GM21825 (cell line): ENCODE results near the gene CMTR2.
"Not testable (repeated sequence)": the region's sequence is repeated elsewhere in the genome, so short reads cannot be mapped to it uniquely, and the experiment has no call there.

Experiments
- ATAC-seq: cut with Tn5 transposase; IDR thresholded peaks from one replicate; pipeline ENCODE4 v1.9.1; 2021; ENCODE audit warnings: mild to moderate bottlenecking, moderate library complexity; ENCODE audit not compliant: unreplicated experiment

The CMTR2 gene, protein sequence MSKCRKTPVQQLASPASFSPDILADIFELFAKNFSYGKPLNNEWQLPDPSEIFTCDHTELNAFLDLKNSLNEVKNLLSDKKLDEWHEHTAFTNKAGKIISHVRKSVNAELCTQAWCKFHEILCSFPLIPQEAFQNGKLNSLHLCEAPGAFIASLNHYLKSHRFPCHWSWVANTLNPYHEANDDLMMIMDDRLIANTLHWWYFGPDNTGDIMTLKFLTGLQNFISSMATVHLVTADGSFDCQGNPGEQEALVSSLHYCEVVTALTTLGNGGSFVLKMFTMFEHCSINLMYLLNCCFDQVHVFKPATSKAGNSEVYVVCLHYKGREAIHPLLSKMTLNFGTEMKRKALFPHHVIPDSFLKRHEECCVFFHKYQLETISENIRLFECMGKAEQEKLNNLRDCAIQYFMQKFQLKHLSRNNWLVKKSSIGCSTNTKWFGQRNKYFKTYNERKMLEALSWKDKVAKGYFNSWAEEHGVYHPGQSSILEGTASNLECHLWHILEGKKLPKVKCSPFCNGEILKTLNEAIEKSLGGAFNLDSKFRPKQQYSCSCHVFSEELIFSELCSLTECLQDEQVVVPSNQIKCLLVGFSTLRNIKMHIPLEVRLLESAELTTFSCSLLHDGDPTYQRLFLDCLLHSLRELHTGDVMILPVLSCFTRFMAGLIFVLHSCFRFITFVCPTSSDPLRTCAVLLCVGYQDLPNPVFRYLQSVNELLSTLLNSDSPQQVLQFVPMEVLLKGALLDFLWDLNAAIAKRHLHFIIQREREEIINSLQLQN

DNA sequence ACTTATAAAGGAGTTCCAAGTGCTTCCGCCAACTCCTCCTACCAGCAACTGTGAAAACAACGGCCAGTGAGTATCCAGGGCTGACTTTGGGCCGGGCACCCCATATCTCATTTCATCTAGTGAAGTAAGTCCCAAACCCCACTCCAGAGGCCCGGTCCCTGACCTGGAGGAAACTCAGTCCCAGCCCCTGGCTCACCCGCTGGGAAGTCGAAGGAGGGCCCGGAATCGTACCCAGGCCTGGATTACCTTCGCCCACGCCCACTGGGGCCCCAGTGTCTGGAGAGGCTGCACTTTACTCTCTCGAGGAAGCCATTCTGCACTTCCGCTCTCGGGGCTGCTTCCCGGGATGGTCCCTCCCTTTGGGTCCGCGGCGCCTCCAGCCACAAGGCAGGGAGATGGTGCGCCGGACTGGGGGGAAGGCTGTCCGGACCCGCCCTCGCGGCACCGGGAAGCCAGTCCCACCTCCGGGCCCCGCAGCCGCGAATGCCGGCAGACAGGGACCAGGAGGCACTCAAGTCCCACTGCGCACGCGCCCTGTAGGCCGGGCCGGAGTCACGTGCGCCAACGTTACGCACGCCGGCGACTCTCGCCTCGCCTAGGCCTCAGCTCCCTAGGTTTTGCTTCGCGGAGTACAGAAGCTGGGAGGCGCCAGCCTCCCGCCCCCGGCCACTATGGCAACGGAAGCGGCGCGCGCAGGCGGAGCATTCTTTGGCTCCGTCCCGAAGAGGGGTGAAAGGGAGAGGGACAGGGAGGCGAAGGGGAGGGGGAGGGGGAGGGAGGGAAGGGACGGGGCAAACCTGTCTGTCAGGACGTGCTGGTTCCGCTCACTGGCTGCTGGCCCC, at the start of gene CMTR2:
CMTR2 (minus strand) TSS at position 513 of the 842 bp plus-strand sequence. CDS start 3,482 bp downstream, outside the sequence.
- peak; percentile 92 for ATAC-seq

DNA sequence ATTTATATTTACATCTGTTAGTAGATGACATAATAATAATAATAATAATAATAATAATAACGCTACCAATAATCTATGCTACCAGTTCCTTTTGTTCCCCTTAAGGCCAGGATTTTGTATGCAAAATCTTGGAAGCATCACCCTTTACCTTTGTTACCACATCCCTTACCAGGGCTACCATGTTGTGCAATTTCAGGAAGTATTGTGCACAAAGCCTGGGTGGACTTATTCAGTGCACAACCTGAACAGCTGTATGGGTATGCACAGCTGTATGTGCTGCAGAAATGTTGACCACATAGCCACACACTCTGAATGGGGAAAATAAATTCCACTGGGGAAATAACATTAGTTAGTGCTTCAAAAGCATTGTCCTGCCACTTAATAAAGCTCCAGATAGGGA, 49.4 kb upstream of the CMTR2 start:
- no peak for ATAC-seq

DNA sequence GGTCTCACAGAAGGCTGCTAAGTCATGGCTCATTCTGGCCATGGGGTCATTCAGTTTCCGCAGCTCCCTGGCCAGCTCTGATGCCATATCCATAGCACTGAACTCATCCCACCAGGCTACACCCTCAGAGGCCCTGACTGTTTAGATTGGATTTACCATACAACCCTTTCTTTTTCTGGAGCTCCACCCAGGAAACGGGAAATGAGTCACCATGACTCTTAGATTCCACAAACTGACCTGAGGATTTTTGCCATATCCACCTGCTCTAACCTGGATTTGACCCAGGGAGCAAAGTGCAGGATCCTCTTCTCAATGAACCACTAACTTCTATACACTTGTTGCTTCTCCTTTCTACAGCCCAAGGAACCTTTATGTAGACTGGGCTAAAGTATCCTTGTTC, 49.0 kb upstream of the CMTR2 start:
- no peak for ATAC-seq

DNA sequence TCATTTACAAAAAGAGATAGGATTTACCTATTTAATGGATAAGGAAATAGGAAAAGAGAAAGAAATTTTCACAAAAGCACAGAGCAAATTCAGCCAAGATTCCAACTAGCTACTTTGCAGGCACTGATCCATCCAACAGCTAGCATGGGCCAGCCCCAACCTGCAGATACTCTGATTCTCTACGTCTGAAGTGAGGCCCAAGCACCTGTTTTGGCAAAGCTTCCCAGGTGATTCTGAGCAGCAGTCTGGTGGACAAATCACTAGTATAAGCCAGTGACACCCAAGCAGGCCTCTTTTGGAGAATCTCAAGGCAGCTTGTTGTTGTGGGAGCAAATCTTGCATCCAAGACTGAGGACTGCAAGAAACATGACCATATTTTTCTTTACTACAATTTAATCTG, 48.4 kb upstream of the CMTR2 start:
- no peak for ATAC-seq

DNA sequence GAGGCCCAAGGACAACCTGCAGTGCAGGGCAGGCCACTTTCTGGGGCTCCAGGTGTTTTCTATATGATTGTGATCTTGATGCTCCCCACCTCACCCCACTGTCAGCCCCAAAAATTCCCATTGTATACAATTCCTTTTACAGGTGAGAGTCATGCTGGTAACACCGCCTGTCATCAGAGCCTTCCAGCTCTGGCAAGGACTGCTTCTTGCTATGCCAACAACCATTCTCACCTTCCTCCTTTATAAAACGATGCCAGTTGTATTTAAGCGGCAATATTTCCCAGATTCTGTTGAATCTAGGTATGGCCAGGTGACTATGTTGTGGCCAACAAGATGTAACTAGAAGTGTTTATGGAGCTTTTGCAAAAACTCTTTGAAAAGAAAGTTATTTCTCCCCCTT, 38.9 kb upstream of the CMTR2 start:
- ATAC-seq, result no peak

DNA sequence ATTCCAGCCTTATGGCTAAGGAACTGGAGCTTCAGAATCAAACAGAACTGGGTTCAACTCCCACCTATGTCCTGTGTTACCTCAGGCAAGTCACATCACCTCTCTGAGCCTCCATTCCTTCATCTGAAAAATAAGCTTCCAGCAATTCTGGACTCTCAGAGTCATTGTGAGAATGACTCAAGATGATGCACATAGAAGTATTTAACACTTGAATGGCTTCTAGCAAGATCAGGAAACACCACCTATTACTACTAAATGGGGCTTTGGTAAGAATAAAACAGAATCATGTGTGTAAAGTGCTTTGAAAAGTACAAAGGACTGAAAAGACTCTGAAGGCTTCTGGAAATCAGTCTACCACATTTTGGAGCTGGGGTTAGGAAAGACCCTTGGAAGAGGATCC, 38.5 kb upstream of the CMTR2 start:
- no peak for ATAC-seq

DNA sequence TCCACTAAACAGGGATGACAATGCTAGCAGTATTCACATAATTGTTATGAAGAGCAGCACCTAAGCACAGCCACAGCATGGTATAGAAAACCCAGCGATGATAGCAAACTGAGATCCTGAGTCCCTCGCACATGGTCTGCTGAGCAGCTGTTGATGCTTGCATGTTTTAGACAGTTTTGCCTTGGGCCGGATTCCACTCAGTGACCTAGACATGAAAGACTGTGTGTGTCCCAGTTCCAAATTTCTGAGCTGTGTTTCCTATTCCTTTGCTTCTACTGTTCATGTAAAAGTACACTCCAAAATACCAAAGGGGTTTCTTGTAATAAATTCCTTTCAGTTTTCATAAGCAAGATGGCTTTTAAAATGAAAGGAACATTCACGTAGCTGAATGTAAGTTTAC, 30.8 kb upstream of the CMTR2 start:
- ATAC-seq, result no peak

DNA sequence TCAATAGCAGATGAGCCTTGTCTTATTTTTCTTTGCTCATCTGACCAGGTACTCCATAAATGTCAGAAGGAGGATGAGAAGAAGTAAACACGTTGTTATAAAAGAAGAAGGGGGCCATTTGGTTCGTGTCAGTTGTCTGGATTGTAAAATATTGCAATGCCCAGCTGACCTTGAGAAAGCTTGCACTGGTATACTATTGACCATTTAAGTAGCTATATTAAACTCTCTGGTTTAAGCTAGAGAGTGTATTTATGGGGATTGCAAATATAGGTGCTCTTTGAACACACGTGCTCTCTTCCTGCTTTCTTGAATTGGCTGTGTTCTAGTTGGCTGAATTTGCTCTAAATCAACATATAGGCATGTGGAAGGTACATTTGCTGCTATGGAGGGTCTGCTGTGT, 26.1 kb upstream of the CMTR2 start:
- ATAC-seq, result no peak

DNA sequence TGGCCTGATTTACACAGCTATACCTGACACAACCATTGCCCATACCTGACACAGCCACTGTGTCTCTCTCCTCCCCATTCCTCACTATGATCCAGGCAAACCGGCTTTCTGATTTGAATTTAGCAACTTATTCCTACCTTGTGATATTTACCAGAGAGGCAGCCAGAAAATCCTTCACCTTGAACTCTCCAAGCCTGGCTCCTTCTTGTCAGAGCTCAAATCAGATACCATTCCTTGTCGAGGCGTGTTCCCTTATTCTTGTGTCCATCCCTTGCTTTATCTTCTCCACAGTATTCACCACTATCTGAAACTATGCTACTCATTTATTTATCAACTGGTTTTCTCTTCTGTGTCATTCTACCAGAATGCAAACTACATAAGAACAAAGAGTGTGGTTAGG, 24.4 kb upstream of the CMTR2 start:
- ATAC-seq, result not testable (repeated sequence)

DNA sequence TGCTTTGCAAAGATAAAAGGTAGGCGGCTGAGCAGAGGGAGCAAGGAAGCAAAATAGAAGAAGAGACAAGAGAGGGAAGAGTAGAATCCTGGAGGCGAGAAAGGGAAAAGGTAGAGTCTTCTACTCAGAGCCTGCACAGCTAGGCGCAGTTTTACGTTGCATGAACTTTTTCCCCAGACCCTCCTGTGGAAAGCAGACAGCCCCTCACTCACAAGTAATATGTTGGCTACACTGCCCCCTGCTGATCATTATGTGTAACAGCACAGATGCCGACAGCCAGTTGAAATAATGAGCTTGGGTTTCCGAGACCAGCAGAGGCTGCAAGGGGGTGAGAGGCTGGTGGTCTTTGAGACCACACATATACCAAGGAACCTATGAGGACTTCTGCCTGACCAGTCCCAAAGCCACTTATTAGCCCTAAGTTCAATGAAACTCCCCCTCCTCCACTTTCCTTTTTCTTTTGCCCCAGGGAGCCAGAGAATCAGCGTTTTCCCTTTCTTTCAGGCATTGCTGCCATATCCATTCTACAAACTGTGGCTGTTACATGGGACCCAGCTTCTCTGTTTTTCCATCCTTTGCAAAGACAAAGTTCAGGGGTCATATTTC, 22.5 kb upstream of the CMTR2 start:
- no peak for ATAC-seq

DNA sequence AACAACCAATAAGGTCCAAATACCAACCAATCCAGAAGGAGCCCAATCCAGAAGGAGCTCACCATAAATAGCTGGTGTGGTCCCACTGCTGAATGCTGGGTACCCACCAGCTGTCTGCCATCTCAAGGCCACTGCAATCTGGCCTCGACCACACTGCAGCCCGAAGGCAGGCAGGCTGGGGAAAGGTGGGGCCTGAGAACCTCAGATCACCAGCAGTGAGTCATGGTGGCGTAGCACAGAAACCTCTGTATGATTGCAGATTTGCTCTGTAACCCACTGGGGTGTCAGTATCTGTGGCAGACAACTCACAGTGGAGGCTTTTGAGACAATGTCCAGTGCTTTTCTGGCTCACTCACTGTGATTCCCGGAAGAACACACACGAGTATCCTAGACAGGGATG, 14.7 kb upstream of the CMTR2 start:
- ATAC-seq, result no peak

DNA sequence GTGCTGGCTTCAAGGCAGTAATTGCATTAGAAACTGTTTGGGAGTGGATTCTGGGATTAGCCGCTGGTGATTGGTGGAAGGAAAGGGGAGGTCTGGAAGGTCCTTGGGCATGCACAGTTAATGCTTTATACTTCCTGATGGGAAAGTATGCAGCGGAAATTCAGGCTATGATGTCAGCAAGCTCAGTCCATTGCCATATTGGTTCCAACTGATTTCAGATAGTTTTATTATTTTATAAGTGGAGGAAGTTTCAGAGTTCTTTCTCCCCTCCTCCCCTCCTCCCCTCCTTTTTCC, 8.1 kb upstream of the CMTR2 start:
- ATAC-seq, result no peak

DNA sequence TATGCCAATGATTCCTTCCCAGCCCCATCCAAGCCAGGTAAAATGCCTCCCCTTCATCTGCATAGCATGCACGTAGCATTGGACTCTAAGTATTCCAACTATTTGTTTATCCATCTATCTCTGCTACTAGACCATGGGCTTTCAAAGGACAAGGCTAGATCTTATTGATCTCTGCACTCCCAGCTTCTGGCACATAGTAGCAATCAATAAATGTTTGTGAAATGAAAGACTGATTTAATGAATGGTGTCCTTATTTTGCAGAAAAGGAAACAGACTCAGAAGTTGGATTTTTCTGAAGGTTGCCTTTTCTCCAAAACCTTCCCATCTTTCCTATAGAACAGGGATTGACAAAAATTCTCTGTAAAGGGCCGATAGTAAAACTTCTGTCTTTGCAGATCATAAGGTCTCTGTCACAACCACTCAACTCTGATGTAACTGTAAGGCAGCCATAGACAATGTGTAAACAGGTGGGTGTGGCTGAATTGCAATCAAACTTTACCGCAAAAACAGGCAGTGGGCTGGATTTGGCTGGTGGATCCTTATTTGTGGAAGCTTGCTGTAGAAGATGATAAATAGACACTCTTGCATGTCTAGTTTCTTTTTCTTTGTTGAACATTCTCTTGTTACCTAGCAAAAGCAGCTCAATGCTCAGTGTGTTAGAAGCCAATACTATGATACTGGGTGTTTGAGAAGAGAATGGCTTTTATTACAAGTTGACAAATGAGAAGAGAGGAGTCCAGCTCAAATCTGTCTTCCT, 7.6 kb upstream of the CMTR2 start:
- ATAC-seq, result no peak

DNA sequence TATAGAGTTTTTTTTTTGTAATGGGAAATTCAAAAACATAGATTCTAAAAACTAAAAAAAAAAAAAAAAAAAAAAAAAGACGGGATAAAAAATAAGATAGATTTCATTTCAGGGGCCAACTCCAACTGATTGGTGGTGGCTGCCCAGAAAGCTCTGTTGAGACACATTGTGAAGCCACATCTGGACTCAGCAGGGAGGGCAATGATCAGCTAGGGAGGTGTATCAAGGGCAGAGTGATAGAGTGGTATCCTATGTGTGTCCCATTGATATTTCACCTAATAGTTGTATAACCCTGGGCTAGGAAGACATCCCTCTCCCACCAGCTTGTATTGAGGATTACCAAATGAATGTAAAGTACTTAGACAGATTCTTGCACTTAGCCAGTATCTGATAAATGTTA, 6.7 kb upstream of the CMTR2 start:
- ATAC-seq, result no peak

DNA sequence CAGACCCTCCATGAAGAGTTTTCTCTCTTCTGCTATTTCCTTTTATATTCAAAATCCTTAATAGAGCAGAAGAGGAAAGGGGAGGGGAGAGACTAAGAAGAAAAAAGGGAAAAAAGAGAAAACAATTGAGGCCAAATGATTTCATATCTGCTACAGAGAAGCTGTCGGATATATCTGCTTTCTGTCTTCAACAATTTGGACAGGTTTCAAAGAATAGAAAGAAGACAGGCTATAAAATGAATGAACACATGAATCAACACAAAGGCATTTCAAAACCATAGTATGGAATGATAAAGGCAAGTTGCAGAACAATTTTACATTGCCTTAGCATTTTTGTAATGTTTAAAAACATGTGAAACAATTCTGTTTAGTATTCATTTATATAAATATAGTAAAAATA, 4.7 kb upstream of the CMTR2 start:
- ATAC-seq, result no peak

DNA sequence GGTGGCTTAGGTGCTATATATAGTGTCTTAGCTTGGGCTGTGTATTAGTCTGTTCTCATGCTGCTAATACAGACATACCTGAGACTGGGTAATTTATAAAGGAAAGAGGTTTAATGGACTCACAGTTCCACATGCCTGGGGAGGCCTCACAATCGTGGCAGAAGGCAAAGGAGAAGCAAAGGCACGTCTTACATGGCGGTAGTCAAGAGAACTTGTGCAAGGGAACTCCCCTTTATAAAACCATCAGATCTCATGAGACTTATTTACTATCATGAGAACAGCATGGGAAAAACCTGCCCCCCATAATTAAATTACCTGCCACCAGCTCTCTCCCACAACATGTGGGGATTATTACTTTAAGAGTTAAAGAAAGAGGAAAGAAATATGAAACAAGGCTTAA, 2.9 kb upstream of the CMTR2 start:
- not testable (repeated sequence) for ATAC-seq

DNA sequence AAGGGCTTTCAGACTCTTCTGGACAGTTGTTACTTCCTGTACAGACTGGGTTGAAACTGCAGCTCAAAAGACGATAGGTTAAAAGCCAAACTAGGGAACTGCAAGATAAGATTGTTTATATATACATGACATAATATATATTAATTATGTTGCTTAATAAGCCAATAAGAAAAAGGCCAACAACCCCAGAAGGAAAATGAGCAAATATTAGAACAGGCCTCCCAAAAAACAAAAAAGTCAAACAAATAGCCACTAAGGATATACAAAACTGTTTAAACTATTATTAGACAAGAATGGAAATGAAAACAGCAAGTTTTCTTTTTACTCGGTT, 495 bp upstream of the CMTR2 start:
- no peak for ATAC-seq

DNA sequence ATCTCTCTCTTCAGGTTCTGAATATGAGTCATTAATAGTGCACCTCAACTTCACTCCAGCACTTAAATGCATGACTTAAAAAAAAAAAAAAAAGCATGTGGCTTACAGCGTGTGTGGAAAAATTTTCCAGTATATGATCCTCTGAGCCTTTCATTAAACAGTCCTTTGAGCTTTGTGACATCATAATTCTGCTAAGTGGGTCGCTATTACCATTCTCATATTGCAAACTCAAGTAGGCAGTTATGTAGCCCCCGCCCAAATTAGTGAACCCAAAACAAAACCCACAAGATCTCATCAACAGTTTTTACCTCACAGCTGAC, 672 bp downstream of the CMTR2 start:
- ATAC-seq, result no peak

DNA sequence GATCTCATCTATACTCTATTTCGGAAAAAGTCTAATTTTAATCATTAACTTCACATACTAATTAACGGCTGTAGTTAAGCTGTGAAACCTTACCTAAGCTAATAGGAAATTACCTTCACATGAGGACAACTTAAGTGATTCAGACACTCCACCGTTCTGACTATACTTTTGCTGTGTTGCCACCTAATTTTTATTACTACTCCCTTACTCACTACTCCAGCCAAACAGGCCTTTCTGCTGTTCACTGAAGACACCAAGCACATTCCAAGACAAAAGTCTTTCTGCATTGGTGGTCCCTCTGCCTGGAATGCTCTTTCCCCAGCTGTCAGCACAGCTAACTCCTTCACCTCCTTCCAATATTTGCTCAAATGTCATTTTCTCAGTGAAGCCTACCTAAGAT, 1.3 kb downstream of the CMTR2 start:
- ATAC-seq, result no peak

DNA sequence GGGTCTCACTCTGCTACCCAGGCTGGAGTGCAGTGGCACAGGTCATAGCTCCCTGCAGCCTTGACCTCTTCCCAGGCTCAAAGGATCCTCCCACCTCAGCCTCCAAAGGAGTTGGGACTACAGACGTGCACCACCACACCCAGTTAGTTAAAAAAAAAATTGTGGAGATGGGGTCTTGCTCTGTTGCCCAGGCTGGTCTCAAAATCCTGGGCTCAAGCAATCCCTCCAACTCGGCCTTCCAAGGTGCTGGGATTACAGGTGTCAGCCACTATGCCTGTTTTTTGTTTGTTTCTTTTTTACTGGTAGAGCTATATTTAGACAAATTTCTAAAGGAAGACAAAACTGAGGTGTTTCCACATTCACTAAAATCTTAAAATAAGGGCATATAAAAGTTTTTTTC, 1.7 kb downstream of the CMTR2 start:
- no peak for ATAC-seq

DNA sequence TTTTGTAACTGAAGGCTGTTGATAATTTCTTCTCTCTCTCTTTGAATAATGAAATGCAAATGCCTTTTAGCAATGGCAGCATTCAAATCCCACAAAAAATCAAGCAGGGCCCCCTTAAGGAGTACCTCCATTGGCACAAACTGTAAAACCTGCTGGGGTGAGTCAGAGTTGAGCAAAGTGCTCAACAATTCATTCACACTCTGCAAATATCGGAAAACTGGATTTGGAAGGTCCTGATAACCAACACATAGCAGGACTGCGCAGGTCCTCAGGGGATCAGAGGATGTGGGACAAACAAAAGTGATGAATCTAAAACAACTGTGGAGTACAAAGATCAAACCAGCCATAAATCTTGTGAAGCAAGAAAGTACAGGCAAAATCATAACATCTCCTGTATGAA, 5.6 kb downstream of the CMTR2 start:
- ATAC-seq, result no peak
